WERI-Rb-1 (cell line): ENCODE data around the gene LYRM4.

ENCODE experiments used
- DNase-seq: peaks from one replicate; pipeline ENCODE4 v3.0.0-alpha.2; 2020
- H3K27ac ChIP-seq: fragments of 250-450 bp; sonication (Bioruptor Pico); 2 replicates; pipeline ENCODE4 v1.5.1; 2020; ENCODE audit warnings: mild to moderate bottlenecking, moderate library complexity
- H3K27me3 ChIP-seq: fragments of 250-450 bp; sonication (Bioruptor Pico); 2 replicates; pipeline ENCODE4 v1.5.1; 2021; ENCODE audit warnings: mild to moderate bottlenecking, low read depth, moderate library complexity; ENCODE audit not compliant: insufficient read depth, severe bottlenecking
- H3K36me3 ChIP-seq: fragments of 250-450 bp; sonication (Bioruptor Pico); 2 replicates; pipeline ENCODE4 v1.5.1; 2020; ENCODE audit warnings: mild to moderate bottlenecking, moderate library complexity
- H3K4me3 ChIP-seq: 2 replicates; pipeline ENCODE4 v1.5.1; 2011; ENCODE audit warnings: low read depth, mild to moderate bottlenecking, control low read depth, low read length
- H3K9me3 ChIP-seq: fragments of 250-450 bp; sonication (Bioruptor Pico); 2 replicates; pipeline ENCODE4 v1.5.1; 2021; ENCODE audit warnings: mild to moderate bottlenecking, moderate library complexity; ENCODE audit not compliant: severe bottlenecking
- TF ChIP-seq, protein P1 (sequence below): IDR thresholded peaks from 2 replicates; pipeline ENCODE4 v1.5.1; 2011; ENCODE audit warnings: low read depth, mild to moderate bottlenecking, control low read depth, inconsistent platforms, low read length

The LYRM4 gene

DNA sequence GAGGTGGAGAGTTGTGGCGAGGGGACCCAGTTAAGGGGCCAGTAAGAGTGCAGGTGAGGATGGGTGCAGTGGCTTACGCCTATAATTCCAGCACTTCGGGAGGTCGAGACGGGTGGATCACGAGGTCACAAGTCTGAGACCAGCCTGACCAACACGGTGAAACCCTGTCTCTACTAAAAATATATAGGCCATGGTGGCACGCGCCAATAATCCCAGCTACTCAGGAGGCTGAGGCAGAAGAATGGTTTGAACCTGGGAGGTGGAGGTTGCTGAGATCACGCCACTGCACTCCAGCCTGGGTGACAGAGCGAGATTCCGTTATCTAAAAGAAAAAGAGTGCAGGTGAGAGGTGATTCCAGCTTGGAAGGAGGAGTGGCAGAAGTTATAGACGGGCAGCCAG, 147.7 kb downstream of the LYRM4 start:
- TF ChIP-seq, protein P1, sequence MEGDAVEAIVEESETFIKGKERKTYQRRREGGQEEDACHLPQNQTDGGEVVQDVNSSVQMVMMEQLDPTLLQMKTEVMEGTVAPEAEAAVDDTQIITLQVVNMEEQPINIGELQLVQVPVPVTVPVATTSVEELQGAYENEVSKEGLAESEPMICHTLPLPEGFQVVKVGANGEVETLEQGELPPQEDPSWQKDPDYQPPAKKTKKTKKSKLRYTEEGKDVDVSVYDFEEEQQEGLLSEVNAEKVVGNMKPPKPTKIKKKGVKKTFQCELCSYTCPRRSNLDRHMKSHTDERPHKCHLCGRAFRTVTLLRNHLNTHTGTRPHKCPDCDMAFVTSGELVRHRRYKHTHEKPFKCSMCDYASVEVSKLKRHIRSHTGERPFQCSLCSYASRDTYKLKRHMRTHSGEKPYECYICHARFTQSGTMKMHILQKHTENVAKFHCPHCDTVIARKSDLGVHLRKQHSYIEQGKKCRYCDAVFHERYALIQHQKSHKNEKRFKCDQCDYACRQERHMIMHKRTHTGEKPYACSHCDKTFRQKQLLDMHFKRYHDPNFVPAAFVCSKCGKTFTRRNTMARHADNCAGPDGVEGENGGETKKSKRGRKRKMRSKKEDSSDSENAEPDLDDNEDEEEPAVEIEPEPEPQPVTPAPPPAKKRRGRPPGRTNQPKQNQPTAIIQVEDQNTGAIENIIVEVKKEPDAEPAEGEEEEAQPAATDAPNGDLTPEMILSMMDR = no peak
- no peak for DNase-seq
- no peaks in the 10 kb centered on the region for H3K27me3 ChIP-seq
- H3K9me3 ChIP-seq = no peaks in the 10 kb centered on the region
- H3K27ac ChIP-seq = no peak overlapping the region
- no peak overlapping the region for H3K4me3 ChIP-seq
- H3K36me3 ChIP-seq = peaks cover 21% of the 10 kb centered on the region

DNA sequence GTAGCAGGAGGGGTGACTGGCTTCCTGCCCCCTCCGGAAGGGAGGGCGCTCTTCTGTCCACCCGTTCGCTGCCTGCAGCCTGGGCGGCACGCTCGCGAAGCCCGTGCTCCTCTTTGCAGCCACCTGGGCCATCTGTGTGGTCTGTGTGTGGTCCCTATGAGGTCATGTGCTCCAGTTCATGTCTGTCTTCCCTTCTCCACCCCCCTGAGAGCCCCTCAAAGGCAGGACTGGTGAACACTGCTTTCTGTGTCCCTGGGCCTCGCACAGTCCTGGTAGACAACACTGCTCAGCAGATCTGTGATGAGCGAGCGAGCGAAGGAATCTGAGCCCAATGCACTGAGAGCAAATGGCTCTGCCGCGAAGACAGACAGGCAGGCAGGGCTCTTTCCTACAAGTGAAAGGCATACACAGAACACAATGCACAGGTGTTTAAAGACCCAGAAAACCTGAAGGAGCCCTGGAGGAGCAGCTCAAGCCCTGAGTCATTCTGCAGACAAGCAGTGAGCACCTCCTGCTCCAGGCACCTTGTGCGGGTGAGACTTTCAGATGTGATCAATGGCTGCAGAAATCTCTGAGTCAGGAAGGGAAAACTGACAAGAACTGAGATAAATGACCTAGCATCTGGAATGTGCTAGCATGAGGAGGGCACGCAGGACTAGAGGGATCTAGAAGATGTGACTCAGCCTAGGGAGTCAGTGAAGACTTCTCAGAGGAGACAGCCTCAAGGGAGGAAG, 148.5 kb downstream of the LYRM4 start:
- no peaks in the 10 kb centered on the region for H3K9me3 ChIP-seq
- no peak overlapping the region for H3K27ac ChIP-seq
- TF ChIP-seq, protein P1 = no peak
- no peak overlapping the region for H3K4me3 ChIP-seq
- H3K36me3 ChIP-seq = peaks cover 23% of the 10 kb centered on the region
- H3K27me3 ChIP-seq = no peaks in the 10 kb centered on the region
- DNase-seq = no peak

DNA sequence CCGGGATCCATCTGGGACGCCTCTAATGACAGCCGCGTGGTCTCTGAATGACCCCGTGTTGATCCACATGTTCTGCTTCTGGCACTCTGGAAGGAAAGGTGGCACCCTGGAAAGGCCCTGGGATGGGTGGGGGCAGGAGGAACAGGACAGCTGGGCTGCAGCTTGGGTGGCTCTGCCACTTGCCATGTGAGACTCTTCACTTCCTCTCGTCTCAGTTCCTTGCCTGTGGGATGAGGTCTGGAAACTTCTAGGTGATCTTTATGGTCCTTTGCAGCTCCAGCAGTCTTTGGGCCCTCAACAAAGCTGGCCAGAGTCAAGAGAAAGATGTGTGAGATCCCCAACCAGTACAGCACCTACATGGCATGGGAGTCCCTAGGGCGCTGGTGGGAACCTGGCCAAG, 149.1 kb downstream of the LYRM4 start:
- no peak for DNase-seq
- H3K27me3 ChIP-seq = no peaks in the 10 kb centered on the region
- no peak overlapping the region for H3K4me3 ChIP-seq
- no peaks in the 10 kb centered on the region for H3K9me3 ChIP-seq
- TF ChIP-seq, protein P1 = no peak
- H3K36me3 ChIP-seq = peaks cover 23% of the 10 kb centered on the region
- no peak overlapping the region for H3K27ac ChIP-seq

DNA sequence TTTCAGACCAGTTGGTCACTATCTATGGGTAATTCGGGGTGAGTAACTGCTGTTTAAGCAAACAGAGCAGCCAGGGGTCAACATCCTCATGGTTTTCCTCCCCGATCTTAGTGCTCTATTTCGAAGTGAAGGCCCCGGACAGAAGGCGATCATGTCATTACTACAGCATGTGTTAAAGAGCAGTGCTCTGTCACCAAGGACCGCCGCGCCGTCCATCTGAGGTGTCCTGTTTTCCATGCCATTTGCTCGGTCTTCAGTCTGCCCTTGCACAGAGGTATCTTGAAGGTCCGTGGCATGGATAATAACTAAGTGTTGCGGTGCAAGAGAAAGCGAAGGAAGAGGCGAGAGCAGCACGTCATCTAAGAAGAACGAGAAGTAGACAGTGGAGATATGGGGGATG, 150.5 kb downstream of the LYRM4 start:
- no peak overlapping the region for H3K4me3 ChIP-seq
- no peaks in the 10 kb centered on the region for H3K9me3 ChIP-seq
- H3K27ac ChIP-seq = no peak overlapping the region
- peaks cover 23% of the 10 kb centered on the region for H3K36me3 ChIP-seq
- TF ChIP-seq, protein P1 = no peak
- DNase-seq = no peak
- H3K27me3 ChIP-seq = no peaks in the 10 kb centered on the region

DNA sequence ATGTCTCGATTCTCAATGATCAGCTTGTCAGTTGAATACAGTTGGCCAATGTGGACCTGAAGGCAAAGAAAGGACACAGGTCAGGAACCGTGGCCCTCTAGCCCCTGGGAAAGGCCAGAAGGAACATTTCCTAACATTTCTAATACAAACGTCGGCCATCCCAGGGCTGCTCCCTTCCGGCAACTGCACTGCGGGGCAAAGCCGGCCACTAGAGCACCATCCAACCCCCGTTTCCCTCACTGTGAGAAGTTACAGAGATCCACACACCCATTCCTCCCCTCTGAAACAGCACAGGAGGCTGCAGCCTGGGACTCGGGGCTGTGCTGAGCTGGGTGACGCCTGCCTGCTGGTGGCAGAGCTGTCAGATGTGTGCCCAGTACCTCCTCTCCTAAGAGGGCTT, 151.3 kb downstream of the LYRM4 start:
- H3K27ac ChIP-seq = no peak overlapping the region
- no peak overlapping the region for H3K4me3 ChIP-seq
- no peaks in the 10 kb centered on the region for H3K9me3 ChIP-seq
- peaks cover 23% of the 10 kb centered on the region for H3K36me3 ChIP-seq
- H3K27me3 ChIP-seq = no peaks in the 10 kb centered on the region
- TF ChIP-seq, protein P1 = no peak
- DNase-seq = no peak
